Breast epithelium (tissue), 4 donors: ENCODE data around the gene SLC10A7. TPM values are rescaled to one million over a fixed set of nuclear protein-coding genes. Genes with fewer than 3 reads are reported as not detected.

Experiments used
- DNase-seq, 2 donors: peaks; one replicate each; pipeline ENCODE4 v3.0.0-alpha.2; 2019; ENCODE audit warnings: low spot score in 2 of 2
- H3K27ac ChIP-seq, 2 donors: fragments of 200-600 bp; sonication (generic) in 1 of 2; one replicate each; pipeline ENCODE4 v1.5.1; 2016 to 2019; ENCODE audit warnings: mild to moderate bottlenecking in 1 of 2
- H3K27me3 ChIP-seq, 2 donors: fragments of 200-600 bp; sonication (generic) in 1 of 2; one replicate each; pipeline versions ENCODE4 v1.5.1 to v1.6.0; 2017 to 2019; ENCODE audit warnings: control low read depth in 1 of 2, mild to moderate bottlenecking in 1 of 2
- H3K36me3 ChIP-seq: fragments of 200-600 bp; one replicate; pipeline ENCODE4 v1.5.1; 2019
- H3K4me1 ChIP-seq, 2 donors: fragments of 200-600 bp; sonication (generic); one replicate each; pipeline ENCODE4 v1.5.1; 2016 to 2019; ENCODE audit warnings: control low read depth in 1 of 2
- H3K4me3 ChIP-seq, 3 donors: fragments of 200-600 bp; sonication (generic); 1 replicate in 2 of 3; 2 replicates in 1 of 3; pipeline ENCODE4 v1.5.1; 2016 to 2019; ENCODE audit warnings: mild to moderate bottlenecking in 3 of 3, moderate library complexity in 2 of 3
- H3K9me3 ChIP-seq, 2 donors: fragments of 200-600 bp; sonication (generic) in 1 of 2; one replicate each; pipeline ENCODE4 v1.5.1; 2016 to 2019; ENCODE audit warnings: control low read depth in 1 of 2
- CTCF ChIP-seq, 3 donors: fragments of 450-650 bp; IDR thresholded peaks; one replicate each; pipeline ENCODE4 v1.5.1; 2016 to 2017; ENCODE audit warnings: antibody characterized with exemption in 3 of 3, mild to moderate bottlenecking in 3 of 3, moderate library complexity in 3 of 3
- POLR2A ChIP-seq: fragments of 450-650 bp; IDR thresholded peaks from one replicate; pipeline ENCODE4 v1.6.1; 2016; ENCODE audit warnings: antibody characterized with exemption, mild to moderate bottlenecking, moderate library complexity
- POLR2AphosphoS5 ChIP-seq, 3 donors: sonication (generic); formaldehyde crosslinking; IDR thresholded peaks; one replicate each; pipeline ENCODE4 v1.6.1; 2017; ENCODE audit warnings: antibody characterized with exemption in 3 of 3
- intact Hi-C: fragments of 100-400 bp; cut with DNase I; formaldehyde crosslinking; loops from one replicate; pipeline ENCODE4 v1.15.1; 2023; ENCODE audit warnings: low total_unique reads
- total RNA-seq, 3 donors: library from RNA; depleted of rRNA; stranded (reverse); fragments of >200 nt; gene quantifications; one replicate each; pipeline ENCODE4 v1.1.0, GENCODE V29; 2016

SLC10A7 gene
- total RNA-seq, 3 donors from 2014 or later, result 11.7 to 25.8 (median 17.0) TPM

DNA sequence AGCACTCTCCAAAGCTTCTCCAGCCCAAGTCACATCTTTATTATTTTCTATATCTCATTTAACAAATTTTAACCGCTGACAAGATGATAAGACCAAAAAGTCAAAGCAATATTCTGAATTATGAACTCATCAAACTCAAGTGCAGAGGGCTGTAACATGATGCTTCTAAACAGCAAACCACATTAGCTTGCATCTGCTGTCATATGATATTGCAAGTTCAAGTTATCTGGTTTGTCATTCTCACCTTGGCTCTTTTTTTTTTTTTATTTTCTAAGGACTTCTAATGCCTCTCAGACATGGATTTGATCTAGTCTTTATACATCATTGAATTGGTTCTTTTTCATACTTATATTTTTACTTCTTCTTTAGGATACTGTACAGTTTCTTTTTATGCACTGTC is 93.4 kb downstream of the SLC10A7 start:
- H3K9me3 ChIP-seq, result no peaks in the 10 kb centered on the region
- H3K36me3 ChIP-seq, result no peaks in the 10 kb centered on the region
- H3K4me3 ChIP-seq, result no peak overlapping the region
- H3K4me1 ChIP-seq, result no peaks in the 10 kb centered on the region
- intact Hi-C loops, result no loop called here
- DNase-seq, result no peak
- no peaks in the 10 kb centered on the region for H3K27me3 ChIP-seq
- H3K27ac ChIP-seq, result no peak overlapping the region
- TF ChIP-seq POLR2AphosphoS5 (IDR thresholded peaks at IDR 0.05), result no peak
- TF ChIP-seq CTCF (IDR thresholded peaks at IDR 0.05), result no peak
- TF ChIP-seq POLR2A, result no peak

- Histone ChIP-seq H3K36me3 (no peaks in the 10 kb centered on the region), H3K4me3 (no peak overlapping the region), H3K9me3 (no peaks in the 10 kb centered on the region), H3K4me1 (no peaks in the 10 kb centered on the region), H3K27ac (no peak overlapping the region), H3K27me3 (no peaks in the 10 kb centered on the region)
- DNase-seq, result no peak
- TF ChIP-seq POLR2A (no peak), POLR2AphosphoS5 (IDR thresholded peaks at IDR 0.05) (no peak), CTCF (IDR thresholded peaks at IDR 0.05) (no peak)
- intact Hi-C loops, result no loop called here
These were observed 103.9 kb downstream of the SLC10A7 start for GRCh38 chr4:146417822-146418221.

GRCh38 chr4:146415829-146416228 is 105.9 kb downstream of the SLC10A7 start:
- Histone ChIP-seq H3K4me1 (no peaks in the 10 kb centered on the region), H3K4me3 (no peak overlapping the region), H3K27ac (no peak overlapping the region), H3K9me3 (no peaks in the 10 kb centered on the region), H3K36me3 (no peaks in the 10 kb centered on the region), H3K27me3 (no peaks in the 10 kb centered on the region)
- TF ChIP-seq CTCF (IDR thresholded peaks at IDR 0.05) (no peak), POLR2AphosphoS5 (IDR thresholded peaks at IDR 0.05) (no peak), POLR2A (no peak)
- DNase-seq, result no peak
- intact Hi-C loops, result no loop called here

- no peaks in the 10 kb centered on the region for H3K4me1 ChIP-seq
- DNase-seq, result no peak
- H3K4me3 ChIP-seq, result no peak overlapping the region
- peak overlapping the region in 1 of 2 donors; percentile 66 for H3K27ac ChIP-seq
- no peak for TF ChIP-seq POLR2AphosphoS5 (IDR thresholded peaks at IDR 0.05)
- TF ChIP-seq CTCF (IDR thresholded peaks at IDR 0.05), result no peak
- no peak for TF ChIP-seq POLR2A
- no peaks in the 10 kb centered on the region for H3K36me3 ChIP-seq
- no peaks in the 10 kb centered on the region for H3K27me3 ChIP-seq
- intact Hi-C loops, result no loop called here
- H3K9me3 ChIP-seq, result no peaks in the 10 kb centered on the region
These were observed 114.1 kb downstream of the SLC10A7 start for GRCh38 chr4:146407669-146408084.

- no peak for TF ChIP-seq POLR2AphosphoS5 (IDR thresholded peaks at IDR 0.05)
- TF ChIP-seq CTCF (IDR thresholded peaks at IDR 0.05), result no peak
- no peak for TF ChIP-seq POLR2A
- Histone ChIP-seq H3K27me3 (no peaks in the 10 kb centered on the region), H3K4me1 (no peaks in the 10 kb centered on the region), H3K36me3 (no peaks in the 10 kb centered on the region), H3K9me3 (no peaks in the 10 kb centered on the region), H3K4me3 (no peak overlapping the region), H3K27ac (peak overlapping the region in 1 of 2 donors; percentile 66)
- intact Hi-C loops, result no loop called here
- no peak for DNase-seq
These were observed 114.5 kb downstream of the SLC10A7 start for GRCh38 chr4:146407257-146407656.
